ENCODE measurements around the gene ANGPTL5.
"Not testable (repeated sequence)": the region's sequence is repeated elsewhere in the genome, so short reads cannot be mapped to it uniquely, and the experiment has no call there.

The ANGPTL5 gene

GRCh38 chr11:101916422-101916821 lies at the start of gene ANGPTL5:
Gene ANGPTL5 (minus strand): TSS chr11:101916522. CDS start chr11:101907909, 8,613 bp downstream.
- DNase-seq, result no peak

- not testable (repeated sequence) for DNase-seq
Observed at GRCh38 chr11:101964200-101964599, 47.9 kb upstream of the ANGPTL5 start.

GRCh38 chr11:101960231-101960630 lies 43.9 kb upstream of the ANGPTL5 start:
- DNase-seq, result no peak

- DNase-seq, result no peak
Observed at GRCh38 chr11:101955701-101956100, 39.4 kb upstream of the ANGPTL5 start.

GRCh38 chr11:101955278-101955677 lies 39.0 kb upstream of the ANGPTL5 start:
- no peak for DNase-seq

GRCh38 chr11:101949680-101950220 lies 33.4 kb upstream of the ANGPTL5 start:
- no peak for DNase-seq

- DNase-seq, result no peak
Observed at GRCh38 chr11:101945448-101945847, 29.1 kb upstream of the ANGPTL5 start.

GRCh38 chr11:101944923-101945322 lies 28.6 kb upstream of the ANGPTL5 start:
- DNase-seq, result peak; percentile 32

GRCh38 chr11:101940901-101941520 lies 24.7 kb upstream of the ANGPTL5 start:
- DNase-seq, result no peak

- DNase-seq, result no peak
Observed at GRCh38 chr11:101931692-101932091, 15.4 kb upstream of the ANGPTL5 start.

- DNase-seq, result no peak
Observed at GRCh38 chr11:101929294-101929915, 13.1 kb upstream of the ANGPTL5 start.

- DNase-seq, result no peak
Observed at GRCh38 chr11:101923554-101923953, 7.2 kb upstream of the ANGPTL5 start.

- no peak for DNase-seq
Observed at GRCh38 chr11:101920992-101921391, 4.7 kb upstream of the ANGPTL5 start.

GRCh38 chr11:101917226-101917625 lies 904 bp upstream of the ANGPTL5 start:
- no peak for DNase-seq

GRCh38 chr11:101915791-101916291 lies 481 bp downstream of the ANGPTL5 start:
- DNase-seq, result no peak

GRCh38 chr11:101914738-101915426 lies 1.4 kb downstream of the ANGPTL5 start, which contains the start of gene CEP126:
Gene CEP126 (plus strand): TSS chr11:101915010. CDS start chr11:101915285, 275 bp downstream.
- peak; percentile 90 for DNase-seq

- no peak for DNase-seq
Observed at GRCh38 chr11:101914341-101914737, 2.0 kb downstream of the ANGPTL5 start.

GRCh38 chr11:101913656-101914055 lies 2.7 kb downstream of the ANGPTL5 start:
- DNase-seq, result no peak

- DNase-seq, result no peak
Observed at GRCh38 chr11:101912823-101913284, 3.5 kb downstream of the ANGPTL5 start.

GRCh38 chr11:101909087-101909486 lies 7.2 kb downstream of the ANGPTL5 start:
- DNase-seq, result no peak

GRCh38 chr11:101907815-101908214 lies 8.5 kb downstream of the ANGPTL5 start:
- DNase-seq, result no peak

- DNase-seq, result no peak
Observed at GRCh38 chr11:101894505-101894904, 21.8 kb downstream of the ANGPTL5 start.

GRCh38 chr11:101889767-101890166 lies 26.6 kb downstream of the ANGPTL5 start:
- no peak for DNase-seq
